Tibial artery (tissue), 4 donors: Measurements from ENCODE around the gene MAT2B.

Experiments used
- DNase-seq, 2 donors: peaks; one replicate each; pipeline ENCODE4 v3.0.0-alpha.2; 2019
- H3K27ac ChIP-seq, 2 donors: fragments of 200-600 bp; sonication (generic) in 1 of 2; 1 replicate in 1 of 2; 2 replicates in 1 of 2; pipeline ENCODE4 v1.5.1; 2018 to 2019; ENCODE audit warnings: mild to moderate bottlenecking in 1 of 2
- H3K27me3 ChIP-seq, 2 donors: fragments of 200-600 bp; sonication (generic) in 1 of 2; one replicate each; pipeline versions ENCODE4 v1.5.1 to v1.6.0; 2016 to 2019
- H3K36me3 ChIP-seq, 3 donors: fragments of 200-600 bp; sonication (generic) in 2 of 3; one replicate each; pipeline ENCODE4 v1.5.1; 2016 to 2019; ENCODE audit warnings: mild to moderate bottlenecking in 2 of 3
- H3K4me1 ChIP-seq, 4 donors: fragments of 200-600 bp; sonication (generic) in 2 of 4; 1 replicate in 3 of 4; 2 replicates in 1 of 4; pipeline ENCODE4 v1.5.1; 2016 to 2019
- H3K4me3 ChIP-seq, 2 donors: fragments of 200-600 bp; sonication (generic) in 1 of 2; 1 replicate in 1 of 2; 2 replicates in 1 of 2; pipeline ENCODE4 v1.5.1; 2018 to 2019; ENCODE audit warnings: mild to moderate bottlenecking in 2 of 2
- H3K9me3 ChIP-seq, 3 donors: fragments of 200-600 bp; sonication (generic) in 1 of 3; one replicate each; pipeline ENCODE4 v1.5.1; 2016 to 2019
- intact Hi-C: fragments of 100-400 bp; cut with DNase I; formaldehyde crosslinking; loops from one replicate; pipeline ENCODE4 v1.15.0; 2023; ENCODE audit warnings: low total_unique reads
- TF ChIP-seq, protein P1 (sequence below), 2 experiments: fragments of 200-600 bp in 1 of 2; fragments of 450-650 bp in 1 of 2; IDR thresholded peaks; one replicate each; pipeline ENCODE4 v1.5.1; 2017 to 2019; ENCODE audit warnings: antibody characterized with exemption in 2 of 2, mild to moderate bottlenecking in 1 of 2, moderate library complexity in 1 of 2

MAT2B gene

GRCh38 chr5:163473635-163474243 lies 31.7 kb upstream of the MAT2B start:
- DNase-seq: no peak
- Histone ChIP-seq H3K4me3 (no peak overlapping the region), H3K9me3 (no peaks in the 10 kb centered on the region), H3K27ac (no peak overlapping the region), H3K27me3 (no peaks in the 10 kb centered on the region), H3K36me3 (no peaks in the 10 kb centered on the region), H3K4me1 (no peaks in the 10 kb centered on the region)
- TF ChIP-seq, protein P1, sequence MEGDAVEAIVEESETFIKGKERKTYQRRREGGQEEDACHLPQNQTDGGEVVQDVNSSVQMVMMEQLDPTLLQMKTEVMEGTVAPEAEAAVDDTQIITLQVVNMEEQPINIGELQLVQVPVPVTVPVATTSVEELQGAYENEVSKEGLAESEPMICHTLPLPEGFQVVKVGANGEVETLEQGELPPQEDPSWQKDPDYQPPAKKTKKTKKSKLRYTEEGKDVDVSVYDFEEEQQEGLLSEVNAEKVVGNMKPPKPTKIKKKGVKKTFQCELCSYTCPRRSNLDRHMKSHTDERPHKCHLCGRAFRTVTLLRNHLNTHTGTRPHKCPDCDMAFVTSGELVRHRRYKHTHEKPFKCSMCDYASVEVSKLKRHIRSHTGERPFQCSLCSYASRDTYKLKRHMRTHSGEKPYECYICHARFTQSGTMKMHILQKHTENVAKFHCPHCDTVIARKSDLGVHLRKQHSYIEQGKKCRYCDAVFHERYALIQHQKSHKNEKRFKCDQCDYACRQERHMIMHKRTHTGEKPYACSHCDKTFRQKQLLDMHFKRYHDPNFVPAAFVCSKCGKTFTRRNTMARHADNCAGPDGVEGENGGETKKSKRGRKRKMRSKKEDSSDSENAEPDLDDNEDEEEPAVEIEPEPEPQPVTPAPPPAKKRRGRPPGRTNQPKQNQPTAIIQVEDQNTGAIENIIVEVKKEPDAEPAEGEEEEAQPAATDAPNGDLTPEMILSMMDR (IDR thresholded peaks at IDR 0.05): peak; percentile 36 to 41
- intact Hi-C loops: no loop called here

- TF ChIP-seq, protein P1 (IDR thresholded peaks at IDR 0.05): no peak
- DNase-seq: no peak
- Histone ChIP-seq H3K27me3 (no peaks in the 10 kb centered on the region), H3K9me3 (no peaks in the 10 kb centered on the region), H3K36me3 (no peaks in the 10 kb centered on the region), H3K4me3 (no peak overlapping the region), H3K27ac (no peak overlapping the region), H3K4me1 (no peaks in the 10 kb centered on the region)
- intact Hi-C loops: no loop called here
Measured at GRCh38 chr5:163475411-163475810, 30.0 kb upstream of the MAT2B start.

GRCh38 chr5:163478126-163478981 lies 27.1 kb upstream of the MAT2B start:
- Histone ChIP-seq H3K4me1 (no peaks in the 10 kb centered on the region), H3K9me3 (no peaks in the 10 kb centered on the region), H3K27ac (no peak overlapping the region), H3K27me3 (no peaks in the 10 kb centered on the region), H3K36me3 (no peaks in the 10 kb centered on the region), H3K4me3 (no peak overlapping the region)
- DNase-seq: no peak
- intact Hi-C loops: no loop called here
- TF ChIP-seq, protein P1 (IDR thresholded peaks at IDR 0.05): no peak

- Histone ChIP-seq H3K27ac (no peak overlapping the region), H3K36me3 (no peaks in the 10 kb centered on the region), H3K27me3 (no peaks in the 10 kb centered on the region), H3K9me3 (no peaks in the 10 kb centered on the region), H3K4me1 (no peaks in the 10 kb centered on the region), H3K4me3 (no peak overlapping the region)
- TF ChIP-seq, protein P1 (IDR thresholded peaks at IDR 0.05): no peak
- intact Hi-C loops: no loop called here
- no peak for DNase-seq
Measured at GRCh38 chr5:163478982-163479271, 26.5 kb upstream of the MAT2B start.

DNA sequence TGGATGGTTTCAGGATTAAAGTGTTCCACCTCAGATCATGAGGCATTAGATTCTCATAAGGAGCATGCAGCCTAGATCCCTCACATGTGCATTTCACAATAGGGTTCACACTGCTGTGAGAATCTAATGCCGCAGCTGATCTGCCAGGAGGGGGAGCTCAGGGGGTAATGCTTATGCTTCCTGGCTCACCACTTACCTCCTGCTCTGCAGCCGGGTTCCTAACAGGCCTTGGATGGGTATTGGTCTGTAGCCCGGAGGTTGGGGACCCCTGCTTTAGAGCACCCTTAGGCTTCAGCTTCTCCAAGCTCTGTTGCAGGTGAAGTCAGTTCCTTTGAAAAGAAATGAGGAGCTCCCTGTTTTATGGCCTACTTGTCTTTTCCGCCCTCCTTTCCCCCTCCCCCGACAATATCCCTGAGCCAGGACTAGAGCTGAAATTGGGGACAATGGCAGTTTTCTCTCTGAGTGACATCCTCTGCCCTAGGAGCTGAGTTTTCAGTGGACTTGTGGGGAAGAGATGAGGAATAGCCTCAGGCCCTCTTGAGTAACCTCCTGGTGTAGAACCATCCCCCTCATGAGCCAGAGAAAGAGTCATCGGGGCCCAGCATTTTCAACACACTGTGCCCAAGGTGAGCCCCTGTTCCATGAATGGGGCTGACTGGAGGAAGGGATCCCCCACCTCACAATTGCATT lies 16.2 kb upstream of the MAT2B start:
- H3K9me3 ChIP-seq: no peaks in the 10 kb centered on the region
- intact Hi-C loops: no loop called here
- H3K4me1 ChIP-seq: no peaks in the 10 kb centered on the region
- TF ChIP-seq, protein P1 (IDR thresholded peaks at IDR 0.05): no peak
- no peaks in the 10 kb centered on the region for H3K27me3 ChIP-seq
- H3K4me3 ChIP-seq: no peak overlapping the region
- no peak for DNase-seq
- H3K27ac ChIP-seq: no peak overlapping the region
- H3K36me3 ChIP-seq: no peaks in the 10 kb centered on the region
